H1 (cell line): ENCODE measurements around the gene GALNT13.

Source experiments
- CBX8 ChIP-seq: fragments of 300-800, 300-1000 bp; sonication (generic); IDR thresholded peaks from 2 replicates; pipeline ENCODE4 v1.7.1; 2016; ENCODE audit warnings: low read depth, low read length, borderline replicate concordance
- EP300 ChIP-seq, 2 experiments: IDR thresholded peaks; 1 replicate in 1 of 2; 2 replicates in 1 of 2; pipeline ENCODE4 v1.6.1; 2011 to 2012; ENCODE audit warnings: low read depth in 2 of 2, low read length in 2 of 2, mild to moderate bottlenecking in 2 of 2, borderline replicate concordance in 1 of 2, inconsistent platforms in 1 of 2, moderate library complexity in 1 of 2
- EZH2 ChIP-seq: fragments of 200-600 bp; sonication (generic); IDR thresholded peaks from 2 replicates; pipeline ENCODE4 v1.7.1; 2012; ENCODE audit warnings: low read depth, mild to moderate bottlenecking, moderate library complexity, low read length, inconsistent platforms; ENCODE audit not compliant: severe bottlenecking
- GABPA ChIP-seq: IDR thresholded peaks from 2 replicates; pipeline ENCODE4 v1.6.1; 2011; ENCODE audit warnings: mild to moderate bottlenecking, low read length, moderate library complexity, borderline replicate concordance; ENCODE audit not compliant: insufficient read depth
- KDM1A ChIP-seq: fragments of 200-600, 300-600 bp; sonication (generic); IDR thresholded peaks from 2 replicates; pipeline ENCODE4 v1.7.1; 2016; ENCODE audit warnings: mild to moderate bottlenecking, low read length, borderline replicate concordance
- KDM5A ChIP-seq: fragments of 200-600 bp; IDR thresholded peaks from 2 replicates; pipeline ENCODE4 v1.7.1; 2012; ENCODE audit warnings: mild to moderate bottlenecking, low read length, inconsistent platforms, mixed read lengths
- POLR2A ChIP-seq, 2 experiments: IDR thresholded peaks; 1 replicate in 1 of 2; 2 replicates in 1 of 2; pipeline ENCODE4 v1.6.1; 2011; ENCODE audit warnings: low read depth in 2 of 2, low read length in 2 of 2, mild to moderate bottlenecking in 2 of 2; ENCODE audit errors: control extremely low read depth in 1 of 2
- RAD21 ChIP-seq, 2 experiments: IDR thresholded peaks in 1 of 2; conservative IDR thresholded peaks in 1 of 2; 2 replicates each; pipeline ENCODE4 v1.6.1; 2011; ENCODE audit warnings: low read depth in 2 of 2, low read length in 2 of 2, improper control_type of control experiment in 1 of 2, inconsistent platforms in 1 of 2, mild to moderate bottlenecking in 1 of 2, moderate library complexity in 1 of 2
- RXRA ChIP-seq: IDR thresholded peaks from 2 replicates; pipeline ENCODE4 v1.6.1; 2011; ENCODE audit warnings: low read depth, mild to moderate bottlenecking, low read length, moderate library complexity; ENCODE audit not compliant: insufficient read depth
- TAF1 ChIP-seq: IDR thresholded peaks from 2 replicates; pipeline ENCODE4 v1.6.1; 2011; ENCODE audit warnings: mild to moderate bottlenecking, low read depth, low read length
- TAF7 ChIP-seq: optimal IDR thresholded peaks from 2 replicates; pipeline ENCODE3; 2011; ENCODE audit warnings: low read depth, mild to moderate bottlenecking, inconsistent platforms, low read length, moderate library complexity, borderline replicate concordance
- TF ChIP-seq, protein P1 (sequence below), 3 experiments: IDR thresholded peaks; 1 replicate in 2 of 3; 2 replicates in 1 of 3; pipeline versions ENCODE4 v1.5.1 to v1.6.1; 2011; ENCODE audit warnings: low read length in 3 of 3, mild to moderate bottlenecking in 3 of 3, inconsistent platforms in 2 of 3, low read depth in 1 of 3, moderate library complexity in 1 of 3; ENCODE audit not compliant: insufficient read depth in 1 of 3; ENCODE audit errors: control extremely low read depth in 1 of 3

DNA sequence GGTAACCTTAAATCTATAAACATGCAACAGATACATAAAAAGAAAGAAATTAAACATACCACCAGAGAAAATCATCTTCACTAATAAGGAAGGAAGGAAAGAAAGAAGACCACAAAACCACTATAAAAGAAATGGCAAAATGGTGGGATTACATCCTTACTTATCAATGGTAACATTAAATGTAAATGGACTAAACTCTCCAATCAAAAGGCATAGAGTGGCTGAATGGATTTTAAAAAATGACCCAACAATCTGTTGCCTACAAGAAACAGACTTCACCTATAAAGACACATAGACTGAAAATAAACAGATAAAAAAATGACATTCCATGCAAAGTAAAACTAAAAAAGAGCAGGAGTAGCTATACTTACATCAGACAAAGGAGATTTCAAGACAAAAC, 195.4 kb downstream of the GALNT13 start:
- TF ChIP-seq, protein P1, sequence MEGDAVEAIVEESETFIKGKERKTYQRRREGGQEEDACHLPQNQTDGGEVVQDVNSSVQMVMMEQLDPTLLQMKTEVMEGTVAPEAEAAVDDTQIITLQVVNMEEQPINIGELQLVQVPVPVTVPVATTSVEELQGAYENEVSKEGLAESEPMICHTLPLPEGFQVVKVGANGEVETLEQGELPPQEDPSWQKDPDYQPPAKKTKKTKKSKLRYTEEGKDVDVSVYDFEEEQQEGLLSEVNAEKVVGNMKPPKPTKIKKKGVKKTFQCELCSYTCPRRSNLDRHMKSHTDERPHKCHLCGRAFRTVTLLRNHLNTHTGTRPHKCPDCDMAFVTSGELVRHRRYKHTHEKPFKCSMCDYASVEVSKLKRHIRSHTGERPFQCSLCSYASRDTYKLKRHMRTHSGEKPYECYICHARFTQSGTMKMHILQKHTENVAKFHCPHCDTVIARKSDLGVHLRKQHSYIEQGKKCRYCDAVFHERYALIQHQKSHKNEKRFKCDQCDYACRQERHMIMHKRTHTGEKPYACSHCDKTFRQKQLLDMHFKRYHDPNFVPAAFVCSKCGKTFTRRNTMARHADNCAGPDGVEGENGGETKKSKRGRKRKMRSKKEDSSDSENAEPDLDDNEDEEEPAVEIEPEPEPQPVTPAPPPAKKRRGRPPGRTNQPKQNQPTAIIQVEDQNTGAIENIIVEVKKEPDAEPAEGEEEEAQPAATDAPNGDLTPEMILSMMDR (IDR thresholded peaks at IDR 0.05; ENCODE audit: control extremely low read depth in 1 of 3, insufficient read depth in 1 of 3, low read depth in 1 of 3, low read length in 3 of 3) = no peak
- TF ChIP-seq RAD21 (IDR thresholded peaks at IDR 0.05 in 1 of 2, conservative IDR thresholded peaks at IDR 0.05 in 1 of 2; ENCODE audit: low read depth in 2 of 2, low read length in 2 of 2) = no peak
- no peak for TF ChIP-seq EP300 (IDR thresholded peaks at IDR 0.05; ENCODE audit: borderline replicate concordance in 1 of 2, low read depth in 2 of 2, low read length in 2 of 2)
- no peak for TF ChIP-seq TAF7
- TF ChIP-seq GABPA = no peak
- no peak for TF ChIP-seq POLR2A (IDR thresholded peaks at IDR 0.05; ENCODE audit: control extremely low read depth in 1 of 2, low read depth in 2 of 2, low read length in 2 of 2)
- no peak for TF ChIP-seq CBX8
- TF ChIP-seq TAF1 = no peak
- TF ChIP-seq RXRA = no peak
- no peak for TF ChIP-seq KDM5A
- no peak for TF ChIP-seq KDM1A
- no peak for TF ChIP-seq EZH2
